Activated CD4-positive, alpha-beta T cell treated with anti-CD3 and anti-CD28 coated beads, Interleukin-2, amount 10 ng/mL, durations not matched to agents 24 days and 14 days (primary cell): Measurements from ENCODE around the gene APH1B. TPM values are rescaled to one million over a fixed set of nuclear protein-coding genes. Genes with fewer than 3 reads are reported as not detected.
"Not testable (repeated sequence)": the region's sequence is repeated elsewhere in the genome, so short reads cannot be mapped to it uniquely, and the experiment has no call there.

Source experiments
- DNase-seq: peaks from one replicate; pipeline ENCODE4 v3.0.0; 2022
- H3K27ac Mint-ChIP-seq: one replicate; pipeline ENCODE4 v1.8.0; 2022; ENCODE audit warnings: mild to moderate bottlenecking, mixed read lengths
- H3K27me3 Mint-ChIP-seq: one replicate; pipeline ENCODE4 v1.8.0; 2022; ENCODE audit warnings: mixed read lengths
- H3K36me3 Mint-ChIP-seq: one replicate; pipeline ENCODE4 v1.8.0; 2022; ENCODE audit warnings: low read depth, mild to moderate bottlenecking, mixed read lengths
- H3K4me1 Mint-ChIP-seq: one replicate; pipeline ENCODE4 v1.8.0; 2021; ENCODE audit warnings: mixed read lengths
- H3K4me3 Mint-ChIP-seq: one replicate; pipeline ENCODE4 v1.8.0; 2022; ENCODE audit warnings: mild to moderate bottlenecking, moderate library complexity, mixed read lengths
- H3K9me3 Mint-ChIP-seq: one replicate; pipeline ENCODE4 v1.8.0; 2021; ENCODE audit warnings: mixed read lengths
- intact Hi-C: fragments of 100-400 bp; cut with micrococcal nuclease; formaldehyde crosslinking; loops from one replicate; pipeline ENCODE4 v1.15.1; 2023
- total RNA-seq: library from RNA; stranded (reverse); gene quantifications from 2 replicates; pipeline ENCODE4 v1.2.3, GENCODE V29; 2022

Gene APH1B
- total RNA-seq, 1 donor from 2014 or later = 3.8 TPM

DNA sequence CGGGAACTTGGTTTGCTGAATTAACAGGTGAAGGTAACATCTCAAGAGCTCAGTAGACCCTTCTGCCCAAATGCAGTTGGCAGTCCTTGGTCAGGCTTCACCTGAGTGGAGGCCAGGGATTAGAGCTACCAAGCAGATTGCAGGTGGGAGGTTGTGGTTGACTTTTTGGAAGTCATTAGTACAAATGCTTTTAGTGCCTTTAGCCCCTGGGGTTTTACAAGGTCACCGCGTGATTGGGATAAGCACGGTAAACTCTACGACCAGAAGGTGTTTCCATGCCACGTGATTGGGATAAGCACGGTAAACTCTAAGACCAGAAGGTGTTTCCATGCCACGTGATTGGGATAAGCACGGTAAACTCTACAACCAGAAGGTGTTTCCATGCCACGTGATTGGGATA, 43.0 kb downstream of the APH1B start:
- H3K27ac Mint-ChIP-seq, H3K9me3 Mint-ChIP-seq, H3K36me3 Mint-ChIP-seq, intact Hi-C loops, H3K4me1 Mint-ChIP-seq, DNase-seq, H3K4me3 Mint-ChIP-seq, H3K27me3 Mint-ChIP-seq: not testable (repeated sequence)

DNA sequence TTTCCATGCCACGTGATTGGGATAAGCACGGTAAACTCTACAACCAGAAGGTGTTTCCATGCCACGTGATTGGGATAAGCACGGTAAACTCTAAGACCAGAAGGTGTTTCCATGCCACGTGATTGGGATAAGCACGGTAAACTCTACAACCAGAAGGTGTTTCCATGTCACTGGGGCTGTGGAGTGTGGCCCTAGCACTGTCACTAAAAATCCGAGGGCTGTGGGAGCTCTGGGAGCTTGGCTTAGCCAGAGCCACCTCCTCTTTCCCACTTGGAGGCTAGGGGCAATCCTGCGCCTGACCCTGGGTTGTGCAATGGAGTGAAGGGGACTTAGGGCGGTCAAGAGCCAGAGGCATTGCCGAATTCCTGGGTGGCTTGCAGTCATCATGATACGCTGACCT, 43.6 kb downstream of the APH1B start:
- H3K4me1 Mint-ChIP-seq, H3K27me3 Mint-ChIP-seq, intact Hi-C loops, H3K27ac Mint-ChIP-seq, H3K4me3 Mint-ChIP-seq, H3K36me3 Mint-ChIP-seq, H3K9me3 Mint-ChIP-seq, DNase-seq: not testable (repeated sequence)

DNA sequence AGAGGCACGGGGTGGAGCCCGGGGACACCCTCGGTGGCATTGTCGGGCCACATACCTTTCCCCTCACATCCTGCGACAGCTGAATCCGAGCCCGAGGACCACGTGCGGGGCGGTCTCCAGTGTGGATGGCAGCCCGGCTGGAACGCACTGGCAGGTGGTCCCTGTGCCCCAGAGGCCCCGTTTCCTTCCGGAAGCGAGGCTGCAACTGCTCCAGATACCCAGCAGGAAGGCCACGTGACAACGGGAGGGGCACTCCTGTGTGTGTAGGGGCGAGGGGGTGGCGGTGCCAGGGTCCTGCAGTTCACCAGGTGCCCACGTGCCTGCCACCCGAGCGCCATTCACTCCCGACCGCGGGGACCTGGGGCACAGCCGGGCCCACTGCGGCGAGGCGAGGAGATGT, 44.1 kb downstream of the APH1B start:
- Mint-ChIP-seq H3K4me1 (no peaks in the 10 kb centered on the region), H3K4me3 (no peak overlapping the region), H3K27me3 (peaks cover 3% of the 10 kb centered on the region), H3K9me3 (no peaks in the 10 kb centered on the region), H3K27ac (no peak overlapping the region), H3K36me3 (no peaks in the 10 kb centered on the region)
- no peak for DNase-seq
- intact Hi-C loops = no loop called here

DNA sequence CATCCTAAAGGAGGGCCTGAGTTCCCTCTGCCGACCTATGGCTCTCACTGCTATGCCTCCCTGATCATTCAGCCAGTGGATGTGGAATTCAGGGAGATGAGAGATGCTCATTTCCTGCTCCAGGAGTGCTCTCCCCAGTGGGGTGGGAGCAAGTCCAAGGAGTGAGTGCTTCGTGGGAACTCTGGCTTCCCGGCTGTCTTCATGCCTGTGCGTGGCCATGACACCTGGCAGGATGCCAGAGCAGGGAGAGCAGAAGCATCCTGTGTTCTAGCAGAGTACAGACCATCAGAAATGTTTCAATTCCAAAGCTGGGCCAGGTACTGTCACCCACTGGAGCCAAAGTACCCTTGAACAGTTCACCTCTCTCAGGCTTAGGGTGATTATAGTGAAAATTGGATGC, 45.1 kb downstream of the APH1B start:
- Mint-ChIP-seq H3K27me3 (peaks cover 2% of the 10 kb centered on the region), H3K4me1 (no peaks in the 10 kb centered on the region), H3K36me3 (no peaks in the 10 kb centered on the region), H3K4me3 (no peak overlapping the region), H3K27ac (no peak overlapping the region), H3K9me3 (no peaks in the 10 kb centered on the region)
- intact Hi-C loops = no loop called here
- no peak for DNase-seq

GRCh38 chr15:63323798-63324563, 46.6 kb downstream of the APH1B start:
- Mint-ChIP-seq H3K4me1 (no peaks in the 10 kb centered on the region), H3K9me3 (no peaks in the 10 kb centered on the region), H3K36me3 (no peaks in the 10 kb centered on the region), H3K27ac (no peak overlapping the region), H3K4me3 (no peak overlapping the region), H3K27me3 (peaks cover 2% of the 10 kb centered on the region)
- no peak for DNase-seq
- intact Hi-C loops = no loop called here

DNA sequence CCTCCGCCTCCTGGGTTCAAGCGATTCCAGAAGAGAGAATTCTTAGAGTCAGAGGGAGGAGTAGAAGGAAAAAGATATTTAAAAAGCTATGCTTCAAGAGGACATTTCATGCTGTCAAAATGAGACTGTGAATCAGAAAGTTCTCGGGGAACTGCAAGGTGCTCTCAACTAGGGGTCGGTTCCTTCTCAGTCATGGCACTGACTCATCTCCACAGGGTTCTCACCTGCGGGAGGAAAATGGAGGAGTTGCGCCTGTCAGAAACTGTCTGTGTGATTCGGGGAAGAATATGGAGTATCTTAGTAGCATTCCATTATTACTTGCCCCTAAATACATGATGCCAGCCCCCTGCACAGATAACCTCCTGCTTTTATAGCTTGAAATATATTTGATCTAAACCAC, 47.4 kb downstream of the APH1B start:
- peaks cover 2% of the 10 kb centered on the region for H3K27me3 Mint-ChIP-seq
- intact Hi-C loops = no loop called here
- H3K9me3 Mint-ChIP-seq = no peaks in the 10 kb centered on the region
- no peak for DNase-seq
- H3K4me3 Mint-ChIP-seq = no peak overlapping the region
- H3K4me1 Mint-ChIP-seq = no peaks in the 10 kb centered on the region
- no peaks in the 10 kb centered on the region for H3K36me3 Mint-ChIP-seq
- H3K27ac Mint-ChIP-seq = no peak overlapping the region

GRCh38 chr15:63327648-63328421, 50.4 kb downstream of the APH1B start:
- H3K4me1 Mint-ChIP-seq = no peaks in the 10 kb centered on the region
- H3K27me3 Mint-ChIP-seq = peaks cover 5% of the 10 kb centered on the region
- no peaks in the 10 kb centered on the region for H3K36me3 Mint-ChIP-seq
- DNase-seq = no peak
- intact Hi-C loops = no loop called here
- H3K27ac Mint-ChIP-seq = no peak overlapping the region
- no peak overlapping the region for H3K4me3 Mint-ChIP-seq
- no peaks in the 10 kb centered on the region for H3K9me3 Mint-ChIP-seq

GRCh38 chr15:63329567-63330350, 52.4 kb downstream of the APH1B start:
- Mint-ChIP-seq H3K27me3 (peaks cover 7% of the 10 kb centered on the region), H3K4me1 (no peaks in the 10 kb centered on the region), H3K27ac (no peak overlapping the region), H3K4me3 (no peak overlapping the region), H3K9me3 (no peaks in the 10 kb centered on the region), H3K36me3 (no peaks in the 10 kb centered on the region)
- intact Hi-C loops = no loop called here
- DNase-seq = no peak

DNA sequence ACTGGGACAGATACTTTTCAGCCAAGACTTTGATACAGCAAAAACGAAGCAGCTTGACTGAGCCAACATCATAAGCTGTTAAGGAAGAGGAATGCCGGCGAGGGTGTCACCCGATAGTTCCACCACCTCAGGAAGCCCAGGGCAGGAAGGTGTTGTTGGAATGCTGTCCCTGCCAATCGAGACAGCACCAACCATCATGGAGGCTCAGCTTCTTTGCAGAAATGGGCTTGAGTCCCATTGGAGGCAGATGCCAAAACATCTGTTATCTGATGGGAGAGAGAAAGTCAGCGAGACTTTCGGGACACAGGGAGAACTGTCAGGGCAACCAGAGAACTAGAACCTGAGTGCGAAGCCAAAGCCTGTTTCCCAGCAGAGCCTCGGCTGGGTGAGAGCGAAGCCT, 53.5 kb downstream of the APH1B start:
- intact Hi-C loops = no loop called here
- Mint-ChIP-seq H3K27ac (no peak overlapping the region), H3K4me3 (no peak overlapping the region), H3K9me3 (no peaks in the 10 kb centered on the region), H3K4me1 (no peaks in the 10 kb centered on the region), H3K36me3 (no peaks in the 10 kb centered on the region), H3K27me3 (peaks cover 7% of the 10 kb centered on the region)
- DNase-seq = no peak

DNA sequence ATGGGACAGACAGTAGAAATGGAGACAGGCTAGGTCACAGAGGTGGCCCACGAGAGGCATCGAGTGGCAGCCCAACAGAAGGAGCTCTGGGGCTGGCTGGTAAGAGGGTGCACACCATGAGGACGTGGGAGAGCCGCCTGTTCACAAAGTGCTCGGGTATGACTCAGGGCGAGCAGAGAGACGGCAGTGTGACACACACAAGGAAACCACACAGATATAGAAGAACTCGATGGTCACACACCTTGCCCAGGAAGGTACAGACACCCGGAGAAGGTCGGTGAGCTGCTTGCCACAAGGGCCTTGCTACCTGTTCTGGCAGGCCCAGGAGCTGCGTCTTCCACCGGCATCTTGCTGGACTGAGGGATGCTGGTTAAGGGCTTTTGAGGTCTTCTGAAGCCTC, 54.1 kb downstream of the APH1B start:
- Mint-ChIP-seq H3K4me3 (no peak overlapping the region), H3K4me1 (no peaks in the 10 kb centered on the region), H3K9me3 (no peaks in the 10 kb centered on the region), H3K36me3 (no peaks in the 10 kb centered on the region), H3K27me3 (peaks cover 7% of the 10 kb centered on the region), H3K27ac (no peak overlapping the region)
- intact Hi-C loops = no loop called here
- DNase-seq = no peak

GRCh38 chr15:63332367-63333124, 55.1 kb downstream of the APH1B start:
- Mint-ChIP-seq H3K27ac (no peak overlapping the region), H3K27me3 (peaks cover 5% of the 10 kb centered on the region), H3K36me3 (no peaks in the 10 kb centered on the region), H3K4me3 (no peak overlapping the region), H3K9me3 (no peaks in the 10 kb centered on the region), H3K4me1 (no peaks in the 10 kb centered on the region)
- intact Hi-C loops = no loop called here
- DNase-seq = no peak

DNA sequence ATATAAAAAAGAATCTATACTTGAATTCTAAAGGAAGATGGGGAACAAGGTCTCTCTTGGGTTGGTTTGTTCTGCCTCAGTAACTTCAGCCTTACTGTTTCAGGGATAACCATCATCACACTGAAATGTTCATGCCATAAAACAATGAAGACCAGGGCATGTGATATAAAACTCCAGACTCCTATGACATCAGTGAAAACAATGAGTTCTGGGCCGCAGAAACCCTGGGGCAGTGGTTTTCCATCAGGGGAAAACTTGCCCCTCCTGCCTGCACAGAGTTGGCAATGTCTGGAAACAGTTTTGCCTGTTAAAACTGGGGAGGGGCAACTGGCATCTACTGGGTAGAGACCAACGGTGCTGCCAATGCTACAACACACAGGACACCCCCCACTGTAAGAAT, 57.4 kb downstream of the APH1B start:
- H3K36me3 Mint-ChIP-seq = no peaks in the 10 kb centered on the region
- no peak for DNase-seq
- no peaks in the 10 kb centered on the region for H3K9me3 Mint-ChIP-seq
- no peak overlapping the region for H3K27ac Mint-ChIP-seq
- no peaks in the 10 kb centered on the region for H3K4me1 Mint-ChIP-seq
- no peak overlapping the region for H3K4me3 Mint-ChIP-seq
- intact Hi-C loops = no loop called here
- peaks cover 5% of the 10 kb centered on the region for H3K27me3 Mint-ChIP-seq

- Mint-ChIP-seq H3K27me3 (peaks cover 5% of the 10 kb centered on the region), H3K27ac (no peak overlapping the region), H3K4me1 (no peaks in the 10 kb centered on the region), H3K4me3 (no peak overlapping the region), H3K36me3 (no peaks in the 10 kb centered on the region), H3K9me3 (no peaks in the 10 kb centered on the region)
- DNase-seq = no peak
- intact Hi-C loops = no loop called here
These were observed 58.3 kb downstream of the APH1B start for GRCh38 chr15:63335543-63336240.
